ENCODE data around the gene PYGB. TPM values are rescaled to one million over a fixed set of nuclear protein-coding genes. Genes with fewer than 3 reads are reported as not detected.

The PYGB gene
- total RNA-seq, 1 experiment from 2014 or later: 220 TPM

- no peaks in the 10 kb centered on the region for H3K9me3 ChIP-seq (ENCODE audit: control insufficient read depth, insufficient read depth, low read depth, low read length)
- H3K36me3 ChIP-seq (ENCODE audit: control insufficient read depth, insufficient read depth, low read length): no peaks in the 10 kb centered on the region
- in situ Hi-C loops (cut with HindIII; ENCODE audit: low pct_unique_long_range_greater_than_20kb, low sequenced_read_pairs) (no loop called here), intact Hi-C loops (cut with micrococcal nuclease; ENCODE audit: unreplicated experiment) (loop anchor here (10.0 kb wide), 1 partner anchor 65 kb away; no protein-coding TSS in a partner anchor)
- no peak overlapping the region for H3K27ac ChIP-seq (ENCODE audit: low read length)
- ATAC-seq (no peak), DNase-seq (ENCODE audit: low read depth, low spot score) (no peak)
- no peak overlapping the region for H3K4me3 ChIP-seq (ENCODE audit: low read depth in 2 of 2, low read length in 2 of 2)
- no TSS peak for BruUV-seq (replicated peaks)
- no peak for TF ChIP-seq CTCF (IDR thresholded peaks at IDR 0.05)
- TF ChIP-seq SIN3A (IDR thresholded peaks at IDR 0.05; ENCODE audit: borderline replicate concordance, insufficient read depth, low read depth, low read length): no peak
- no peak for TF ChIP-seq TCF7L2 (IDR thresholded peaks at IDR 0.05; ENCODE audit: low read depth, low read length)
- no peak for TF ChIP-seq POLR2AphosphoS5 (IDR thresholded peaks at IDR 0.05; ENCODE audit: low read depth, low read length)
- TF ChIP-seq REST (IDR thresholded peaks at IDR 0.05; ENCODE audit: insufficient read depth in 1 of 2, low read depth in 2 of 2, low read length in 1 of 2): no peak
- no peaks in the 10 kb centered on the region for H3K27me3 ChIP-seq (ENCODE audit: control insufficient read depth, insufficient read depth, low read length)
- ChIA-PET CTCF (interaction anchor here (0.6 kb wide), 1 partner anchor 164 kb away, joined by 7 read pairs; no protein-coding TSS in a partner anchor), POLR2A (interaction anchor here (0.5 to 0.6 kb wide), 3 partner anchors 8 to 612 kb away, joined by 4 to 10 read pairs (median 7); no protein-coding TSS in a partner anchor)
- H3K4me1 ChIP-seq (ENCODE audit: control insufficient read depth, insufficient read depth, low read length): peaks cover 22% of the 10 kb centered on the region
Observed at GRCh38 chr20:25319241-25320034, 71.6 kb downstream of the PYGB start.

- Histone ChIP-seq H3K4me3 (ENCODE audit: low read depth in 2 of 2, low read length in 2 of 2) (no peak overlapping the region), H3K4me1 (ENCODE audit: control insufficient read depth, insufficient read depth, low read length) (peaks cover 14% of the 10 kb centered on the region), H3K27me3 (ENCODE audit: control insufficient read depth, insufficient read depth, low read length) (no peaks in the 10 kb centered on the region), H3K27ac (ENCODE audit: low read length) (no peak overlapping the region), H3K36me3 (ENCODE audit: control insufficient read depth, insufficient read depth, low read length) (no peaks in the 10 kb centered on the region), H3K9me3 (ENCODE audit: control insufficient read depth, insufficient read depth, low read depth, low read length) (no peaks in the 10 kb centered on the region)
- ATAC-seq (no peak), DNase-seq (ENCODE audit: low read depth, low spot score) (no peak)
- ChIA-PET CTCF (no interaction called here), POLR2A (interaction anchor here (0.6 kb wide), 1 partner anchor 612 kb away, joined by 7 read pairs; no protein-coding TSS in a partner anchor)
- in situ Hi-C loops (cut with HindIII; ENCODE audit: low pct_unique_long_range_greater_than_20kb, low sequenced_read_pairs) (no loop called here), intact Hi-C loops (cut with micrococcal nuclease; ENCODE audit: unreplicated experiment) (no loop called here)
- TF ChIP-seq REST (IDR thresholded peaks at IDR 0.05; ENCODE audit: insufficient read depth in 1 of 2, low read depth in 2 of 2, low read length in 1 of 2): no peak
- TF ChIP-seq TCF7L2 (IDR thresholded peaks at IDR 0.05; ENCODE audit: low read depth, low read length): no peak
- no peak for TF ChIP-seq POLR2AphosphoS5 (IDR thresholded peaks at IDR 0.05; ENCODE audit: low read depth, low read length)
- TF ChIP-seq CTCF (IDR thresholded peaks at IDR 0.05): no peak
- TF ChIP-seq SIN3A (IDR thresholded peaks at IDR 0.05; ENCODE audit: borderline replicate concordance, insufficient read depth, low read depth, low read length): no peak
- BruUV-seq (replicated peaks): no TSS peak
Observed at GRCh38 chr20:25320035-25320800, 72.3 kb downstream of the PYGB start.

Data from Panc1 (cell line).